A673 (cell line): ENCODE results near the gene RHOG. TPM values are rescaled to one million over a fixed set of nuclear protein-coding genes. Genes with fewer than 3 reads are reported as not detected.

Experiments
- BruUV-seq: library from RNA; stranded (reverse); fragments of 400-500 nt; replicated peaks from 2 replicates; lab custom pipeline; 2021; lab: Mats Ljungman, UMichigan
- CTCF ChIA-PET: fragments of 300-600 bp; sonication (Branson Sonifier 250); formaldehyde crosslinking; loops from one replicate; lab custom pipeline; 2022; ENCODE audit warnings: antibody characterized with exemption; lab: Charles Lee
- POLR2A ChIA-PET: fragments of 300-600 bp; sonication (Branson Sonifier 250); formaldehyde crosslinking; loops from one replicate; lab custom pipeline; 2022; ENCODE audit warnings: antibody characterized with exemption; ENCODE audit not compliant: low non-redundant PET; lab: Charles Lee
- DNase-seq: peaks from one replicate; pipeline ENCODE4 v3.0.0-alpha.2; 2015; ENCODE audit warnings: low spot score
- H3K27ac ChIP-seq: fragments of 200-600 bp; sonication (generic); 2 replicates; pipeline ENCODE4 v1.5.1; 2016; ENCODE audit warnings: mixed run types, low read depth, mild to moderate bottlenecking, mixed read lengths, antibody characterized with exemption, low read length; ENCODE audit not compliant: poor library complexity, severe bottlenecking
- H3K27me3 ChIP-seq: fragments of 200-600 bp; sonication (generic); replicated peaks from 2 replicates; pipeline ENCODE4 v1.6.1; 2017; ENCODE audit warnings: mixed run types, low read depth, mild to moderate bottlenecking, mixed read lengths, antibody characterized with exemption, low read length; ENCODE audit not compliant: insufficient read depth, poor library complexity
- H3K36me3 ChIP-seq: fragments of 200-600 bp; sonication (generic); 2 replicates; pipeline ENCODE4 v1.6.1; 2016; ENCODE audit warnings: mixed run types, mild to moderate bottlenecking, mixed read lengths, antibody characterized with exemption, low read length; ENCODE audit not compliant: insufficient read depth, poor library complexity, severe bottlenecking
- H3K4me1 ChIP-seq: fragments of 200-600 bp; sonication (generic); 2 replicates; pipeline ENCODE4 v1.6.1; 2017; ENCODE audit warnings: mixed run types, mild to moderate bottlenecking, mixed read lengths, antibody characterized with exemption, low read length; ENCODE audit not compliant: insufficient read depth, poor library complexity, severe bottlenecking
- H3K4me3 ChIP-seq: fragments of 200-600 bp; sonication (generic); 2 replicates; pipeline ENCODE4 v1.5.1; 2016; ENCODE audit warnings: low read depth, mixed run types, mild to moderate bottlenecking, mixed read lengths, low read length; ENCODE audit not compliant: poor library complexity, severe bottlenecking
- H3K9me3 ChIP-seq: fragments of 200-600 bp; sonication (generic); 2 replicates; pipeline ENCODE4 v1.6.1; 2016; ENCODE audit warnings: mixed run types, low read depth, mild to moderate bottlenecking, mixed read lengths, antibody characterized with exemption, low read length; ENCODE audit not compliant: poor library complexity, severe bottlenecking
- EZH2 ChIP-seq: fragments of 200-600 bp; sonication (generic); IDR thresholded peaks from 2 replicates; pipeline ENCODE4 v1.6.1; 2017; ENCODE audit warnings: borderline replicate concordance, low read depth, mild to moderate bottlenecking, mixed read lengths, antibody characterized with exemption, low read length; ENCODE audit not compliant: poor library complexity, severe bottlenecking
- intact Hi-C: fragments of 100-400 bp; cut with micrococcal nuclease; formaldehyde crosslinking; loops from one replicate; pipeline ENCODE4 v1.10.0; 2022; ENCODE audit not compliant: unreplicated experiment
- total RNA-seq: library from RNA; stranded (reverse); gene quantifications from 2 replicates; pipeline ENCODE4 v1.2.3, GENCODE V29; 2021
- TF ChIP-seq, protein P1 (sequence below): fragments of 300-800, 200-600 bp; sonication (generic); conservative IDR thresholded peaks from 2 replicates; pipeline ENCODE4 v1.5.1; 2017; ENCODE audit warnings: low read depth, mild to moderate bottlenecking, antibody characterized with exemption, low read length, moderate library complexity, mixed read lengths

RHOG gene
- total RNA-seq, 1 experiment from 2014 or later: 33.9 TPM

DNA sequence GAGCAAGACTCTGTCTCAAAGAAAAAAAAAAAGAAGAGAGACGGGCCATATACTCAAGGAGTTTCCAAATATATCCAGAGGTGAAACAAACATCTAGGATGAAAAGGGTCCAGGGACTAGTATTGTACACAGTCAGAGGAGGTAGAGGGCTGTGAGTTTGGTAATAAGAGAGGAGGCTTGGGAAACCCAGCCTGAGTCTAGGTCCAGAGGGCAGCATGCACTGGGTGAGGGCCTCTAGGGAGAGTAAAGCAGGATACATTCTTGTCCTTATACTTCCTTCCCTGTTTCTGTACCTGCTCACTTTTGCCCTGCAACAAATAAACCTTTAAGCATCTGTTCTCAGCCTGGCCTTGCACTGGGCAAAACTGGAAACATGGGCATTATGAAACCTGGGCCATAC, 46.2 kb upstream of the RHOG start:
- no peak for TF ChIP-seq EZH2
- TF ChIP-seq, protein P1, sequence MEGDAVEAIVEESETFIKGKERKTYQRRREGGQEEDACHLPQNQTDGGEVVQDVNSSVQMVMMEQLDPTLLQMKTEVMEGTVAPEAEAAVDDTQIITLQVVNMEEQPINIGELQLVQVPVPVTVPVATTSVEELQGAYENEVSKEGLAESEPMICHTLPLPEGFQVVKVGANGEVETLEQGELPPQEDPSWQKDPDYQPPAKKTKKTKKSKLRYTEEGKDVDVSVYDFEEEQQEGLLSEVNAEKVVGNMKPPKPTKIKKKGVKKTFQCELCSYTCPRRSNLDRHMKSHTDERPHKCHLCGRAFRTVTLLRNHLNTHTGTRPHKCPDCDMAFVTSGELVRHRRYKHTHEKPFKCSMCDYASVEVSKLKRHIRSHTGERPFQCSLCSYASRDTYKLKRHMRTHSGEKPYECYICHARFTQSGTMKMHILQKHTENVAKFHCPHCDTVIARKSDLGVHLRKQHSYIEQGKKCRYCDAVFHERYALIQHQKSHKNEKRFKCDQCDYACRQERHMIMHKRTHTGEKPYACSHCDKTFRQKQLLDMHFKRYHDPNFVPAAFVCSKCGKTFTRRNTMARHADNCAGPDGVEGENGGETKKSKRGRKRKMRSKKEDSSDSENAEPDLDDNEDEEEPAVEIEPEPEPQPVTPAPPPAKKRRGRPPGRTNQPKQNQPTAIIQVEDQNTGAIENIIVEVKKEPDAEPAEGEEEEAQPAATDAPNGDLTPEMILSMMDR: no peak
- intact Hi-C loops: no loop called here
- Histone ChIP-seq H3K9me3 (no peaks in the 10 kb centered on the region), H3K36me3 (no peaks in the 10 kb centered on the region), H3K27ac (no peak overlapping the region), H3K4me3 (no peak overlapping the region), H3K4me1 (no peaks in the 10 kb centered on the region), H3K27me3 (no peaks in the 10 kb centered on the region)
- no peak for DNase-seq
- ChIA-PET CTCF (no interaction called here), POLR2A (no interaction called here)
- no TSS peak for BruUV-seq

DNA sequence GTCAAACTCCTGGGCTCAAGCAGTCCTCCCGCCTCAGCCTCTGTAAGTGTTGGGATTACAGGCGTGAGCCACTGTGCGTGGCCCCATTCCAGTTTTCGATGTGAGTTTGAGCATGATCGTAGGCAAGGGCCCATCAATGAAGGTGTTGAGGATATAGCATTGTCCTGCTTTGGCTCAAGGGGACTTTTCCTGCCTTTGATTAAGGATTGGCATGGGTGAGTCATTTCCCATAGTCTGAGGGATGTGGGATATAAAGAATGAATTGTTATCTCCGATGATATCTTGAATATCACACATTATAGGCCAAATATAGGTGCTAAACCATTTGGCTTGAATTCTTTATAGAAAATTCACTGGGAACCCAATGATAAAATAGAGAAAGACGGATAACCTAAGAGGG, 45.1 kb upstream of the RHOG start:
- H3K4me1 ChIP-seq: no peaks in the 10 kb centered on the region
- POLR2A ChIA-PET: no interaction called here
- BruUV-seq: no TSS peak
- no peak for DNase-seq
- H3K36me3 ChIP-seq: no peaks in the 10 kb centered on the region
- TF ChIP-seq, protein P1: no peak
- TF ChIP-seq EZH2: no peak
- H3K9me3 ChIP-seq: no peaks in the 10 kb centered on the region
- CTCF ChIA-PET: no interaction called here
- intact Hi-C loops: no loop called here
- H3K27ac ChIP-seq: no peak overlapping the region
- no peak overlapping the region for H3K4me3 ChIP-seq
- no peaks in the 10 kb centered on the region for H3K27me3 ChIP-seq

DNA sequence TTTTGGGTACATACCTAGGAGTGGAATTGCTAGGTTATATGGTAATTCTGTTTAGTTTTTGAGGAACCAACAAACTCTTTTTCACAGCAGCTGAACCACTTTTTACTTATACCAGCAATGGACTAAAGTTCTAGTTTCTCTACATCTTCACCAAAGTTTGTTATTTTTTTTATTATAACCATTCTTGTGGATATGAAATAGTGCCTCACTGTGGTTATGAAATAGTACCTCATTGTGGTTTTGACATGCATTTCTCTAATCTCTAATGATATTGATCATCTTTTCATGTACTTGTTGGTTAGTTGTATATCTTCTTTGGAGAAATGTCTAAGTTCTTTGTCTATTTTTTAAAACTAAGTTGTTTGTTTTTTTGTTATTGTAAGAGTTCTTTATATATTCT, 41.9 kb upstream of the RHOG start:
- Histone ChIP-seq H3K27ac (no peak overlapping the region), H3K9me3 (no peaks in the 10 kb centered on the region), H3K4me3 (no peak overlapping the region), H3K27me3 (no peaks in the 10 kb centered on the region), H3K36me3 (no peaks in the 10 kb centered on the region), H3K4me1 (peaks cover 9% of the 10 kb centered on the region)
- ChIA-PET CTCF (no interaction called here), POLR2A (no interaction called here)
- no TSS peak for BruUV-seq
- no peak for DNase-seq
- TF ChIP-seq, protein P1: no peak
- no peak for TF ChIP-seq EZH2
- intact Hi-C loops: no loop called here
